OCI-LY7 (cell line): ENCODE results near the gene BLVRB.

Experiments used
- CTCF ChIP-seq: fragments of 200-600 bp; sonication (generic); conservative IDR thresholded peaks from 2 replicates; pipeline ENCODE4 v1.5.1; 2014; ENCODE audit warnings: mild to moderate bottlenecking, antibody characterized with exemption, low read length, moderate library complexity, mixed read lengths
- EZH2phosphoT487 ChIP-seq: fragments of 200-600 bp; sonication (generic); IDR thresholded peaks from 2 replicates; pipeline ENCODE4 v1.6.1; 2018; ENCODE audit warnings: low read depth, borderline replicate concordance, mild to moderate bottlenecking, mixed run types, antibody characterized with exemption, low read length, moderate library complexity, mixed read lengths

GRCh38 chr19:40474737-40475136, 9.2 kb upstream of the BLVRB start:
- TF ChIP-seq CTCF (no peak), EZH2phosphoT487 (no peak)
